SK-N-SH (cell line): Measurements from ENCODE around the gene PAF1.

Experiments used
- POLR2AphosphoS5 ChIP-seq: IDR thresholded peaks from 2 replicates; pipeline ENCODE4 v1.6.1; 2012; ENCODE audit warnings: low read depth, low read length
- TAF1 ChIP-seq: IDR thresholded peaks from 2 replicates; pipeline ENCODE4 v1.6.1; 2012; ENCODE audit warnings: low read depth, mild to moderate bottlenecking, low read length, moderate library complexity, borderline replicate concordance
- TF ChIP-seq, protein P1 (sequence below): fragments of 200-600 bp; sonication (generic); IDR thresholded peaks from 2 replicates; pipeline ENCODE4 v1.6.1; 2017; ENCODE audit warnings: antibody characterized with exemption, mild to moderate bottlenecking, moderate library complexity
- TF ChIP-seq, protein P2 (sequence below): IDR thresholded peaks from 2 replicates; pipeline ENCODE4 v1.4.0; 2012; ENCODE audit warnings: low read depth, borderline replicate concordance

DNA sequence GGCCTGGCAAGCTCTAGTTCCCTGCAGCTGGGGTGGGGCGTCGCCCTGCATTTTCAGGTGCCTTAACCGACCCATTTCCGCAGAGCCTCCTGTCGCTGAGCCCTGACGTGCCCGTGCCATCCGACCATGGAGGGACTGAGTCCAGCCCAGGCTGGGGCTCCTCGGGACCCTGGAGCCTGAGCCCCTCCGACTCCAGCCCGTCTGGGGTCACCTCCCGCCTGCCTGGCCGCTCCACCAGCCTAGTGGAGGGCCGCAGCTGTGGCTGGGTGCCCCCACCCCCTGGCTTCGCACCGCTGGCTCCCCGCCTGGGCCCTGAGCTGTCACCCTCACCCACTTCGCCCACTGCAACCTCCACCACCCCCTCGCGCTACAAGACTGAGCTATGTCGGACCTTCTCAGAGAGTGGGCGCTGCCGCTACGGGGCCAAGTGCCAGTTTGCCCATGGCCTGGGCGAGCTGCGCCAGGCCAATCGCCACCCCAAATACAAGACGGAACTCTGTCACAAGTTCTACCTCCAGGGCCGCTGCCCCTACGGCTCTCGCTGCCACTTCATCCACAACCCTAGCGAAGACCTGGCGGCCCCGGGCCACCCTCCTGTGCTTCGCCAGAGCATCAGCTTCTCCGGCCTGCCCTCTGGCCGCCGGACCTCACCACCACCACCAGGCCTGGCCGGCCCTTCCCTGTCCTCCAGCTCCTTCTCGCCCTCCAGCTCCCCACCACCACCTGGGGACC lies 16.9 kb upstream of the PAF1 start:
- TF ChIP-seq TAF1 = no peak
- TF ChIP-seq, protein P1, sequence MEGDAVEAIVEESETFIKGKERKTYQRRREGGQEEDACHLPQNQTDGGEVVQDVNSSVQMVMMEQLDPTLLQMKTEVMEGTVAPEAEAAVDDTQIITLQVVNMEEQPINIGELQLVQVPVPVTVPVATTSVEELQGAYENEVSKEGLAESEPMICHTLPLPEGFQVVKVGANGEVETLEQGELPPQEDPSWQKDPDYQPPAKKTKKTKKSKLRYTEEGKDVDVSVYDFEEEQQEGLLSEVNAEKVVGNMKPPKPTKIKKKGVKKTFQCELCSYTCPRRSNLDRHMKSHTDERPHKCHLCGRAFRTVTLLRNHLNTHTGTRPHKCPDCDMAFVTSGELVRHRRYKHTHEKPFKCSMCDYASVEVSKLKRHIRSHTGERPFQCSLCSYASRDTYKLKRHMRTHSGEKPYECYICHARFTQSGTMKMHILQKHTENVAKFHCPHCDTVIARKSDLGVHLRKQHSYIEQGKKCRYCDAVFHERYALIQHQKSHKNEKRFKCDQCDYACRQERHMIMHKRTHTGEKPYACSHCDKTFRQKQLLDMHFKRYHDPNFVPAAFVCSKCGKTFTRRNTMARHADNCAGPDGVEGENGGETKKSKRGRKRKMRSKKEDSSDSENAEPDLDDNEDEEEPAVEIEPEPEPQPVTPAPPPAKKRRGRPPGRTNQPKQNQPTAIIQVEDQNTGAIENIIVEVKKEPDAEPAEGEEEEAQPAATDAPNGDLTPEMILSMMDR = no peak
- no peak for TF ChIP-seq POLR2AphosphoS5
- TF ChIP-seq, protein P2, sequence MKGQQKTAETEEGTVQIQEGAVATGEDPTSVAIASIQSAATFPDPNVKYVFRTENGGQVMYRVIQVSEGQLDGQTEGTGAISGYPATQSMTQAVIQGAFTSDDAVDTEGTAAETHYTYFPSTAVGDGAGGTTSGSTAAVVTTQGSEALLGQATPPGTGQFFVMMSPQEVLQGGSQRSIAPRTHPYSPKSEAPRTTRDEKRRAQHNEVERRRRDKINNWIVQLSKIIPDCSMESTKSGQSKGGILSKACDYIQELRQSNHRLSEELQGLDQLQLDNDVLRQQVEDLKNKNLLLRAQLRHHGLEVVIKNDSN = no peak
